ENCODE data around the gene RAD51.

DNA sequence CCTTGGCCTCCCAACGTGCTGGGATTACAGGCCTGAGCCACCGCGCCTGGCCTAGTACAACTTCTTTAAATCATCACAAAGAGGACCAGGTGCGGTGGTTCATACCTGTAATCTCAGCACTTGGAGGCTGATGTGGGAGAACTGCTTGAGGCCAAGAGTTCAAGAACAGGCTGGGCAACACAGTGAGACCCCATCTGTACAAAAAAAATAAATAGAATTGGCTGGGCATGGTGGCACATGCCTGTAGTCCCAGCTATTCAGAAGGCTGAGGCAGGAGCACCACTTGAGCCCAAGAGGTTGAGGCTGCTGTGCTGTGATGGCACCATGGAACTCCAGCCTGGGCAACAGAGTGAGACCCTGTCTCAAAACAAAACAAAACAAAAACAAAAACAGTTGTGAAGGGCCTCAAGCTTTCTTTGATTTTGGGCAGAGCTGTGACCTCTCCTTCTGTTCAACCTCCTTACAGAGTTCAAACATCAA lies 54.2 kb downstream of the RAD51 start:
- no peak for TF ChIP-seq POLR2A (IDR thresholded peaks at IDR 0.05)
- no peak for TF ChIP-seq EP300 (IDR thresholded peaks at IDR 0.05)
